Upper lobe of right lung (tissue), 1 donor: ENCODE measurements around the gene CD93. TPM values are rescaled to one million over a fixed set of nuclear protein-coding genes. Genes with fewer than 3 reads are reported as not detected.

Experiments
- ATAC-seq: fragments of 200-7000 bp; cut with Tn5 transposase; one replicate; pipeline ENCODE4 v1.9.1; 2020; ENCODE audit warnings: mild to moderate bottlenecking, moderate library complexity
- DNase-seq: peaks from one replicate; pipeline ENCODE4 v3.0.0-alpha.2; 2020
- H3K27ac ChIP-seq: fragments of 200-600 bp; one replicate; pipeline ENCODE4 v1.8.0; 2022
- H3K27me3 ChIP-seq: fragments of 200-600 bp; one replicate; pipeline ENCODE4 v1.8.0; 2022; ENCODE audit warnings: mild to moderate bottlenecking
- H3K36me3 ChIP-seq: fragments of 200-600 bp; one replicate; pipeline ENCODE4 v1.8.0; 2022
- H3K4me1 ChIP-seq: fragments of 200-600 bp; one replicate; pipeline ENCODE4 v1.8.0; 2022
- H3K4me3 ChIP-seq: fragments of 200-600 bp; one replicate; pipeline ENCODE4 v1.8.0; 2022; ENCODE audit warnings: mild to moderate bottlenecking
- H3K9me3 ChIP-seq: fragments of 200-600 bp; one replicate; pipeline ENCODE4 v1.8.0; 2022
- intact Hi-C: fragments of 100-400 bp; cut with DNase I; formaldehyde crosslinking; loops from one replicate; pipeline ENCODE4 v1.11.0; 2022
- total RNA-seq: library from RNA; stranded (reverse); fragmentation: NEBNext Ultra II Directional; extraction: Animal tissue kit (Norgen Biotek cat#: 25700); gene quantifications from one replicate; pipeline ENCODE4 v1.2.1, GENCODE V29; 2021
- TF ChIP-seq, protein P1 (sequence below): fragments of 200-600 bp; IDR thresholded peaks from one replicate; pipeline ENCODE4 v1.8.0; 2022; ENCODE audit warnings: antibody characterized with exemption
- donor health status: DM: no; HTN: yes; CAD: no; lungs with severe emphysema.

CD93 gene
- total RNA-seq, 1 donor from 2014 or later = 160 TPM

DNA sequence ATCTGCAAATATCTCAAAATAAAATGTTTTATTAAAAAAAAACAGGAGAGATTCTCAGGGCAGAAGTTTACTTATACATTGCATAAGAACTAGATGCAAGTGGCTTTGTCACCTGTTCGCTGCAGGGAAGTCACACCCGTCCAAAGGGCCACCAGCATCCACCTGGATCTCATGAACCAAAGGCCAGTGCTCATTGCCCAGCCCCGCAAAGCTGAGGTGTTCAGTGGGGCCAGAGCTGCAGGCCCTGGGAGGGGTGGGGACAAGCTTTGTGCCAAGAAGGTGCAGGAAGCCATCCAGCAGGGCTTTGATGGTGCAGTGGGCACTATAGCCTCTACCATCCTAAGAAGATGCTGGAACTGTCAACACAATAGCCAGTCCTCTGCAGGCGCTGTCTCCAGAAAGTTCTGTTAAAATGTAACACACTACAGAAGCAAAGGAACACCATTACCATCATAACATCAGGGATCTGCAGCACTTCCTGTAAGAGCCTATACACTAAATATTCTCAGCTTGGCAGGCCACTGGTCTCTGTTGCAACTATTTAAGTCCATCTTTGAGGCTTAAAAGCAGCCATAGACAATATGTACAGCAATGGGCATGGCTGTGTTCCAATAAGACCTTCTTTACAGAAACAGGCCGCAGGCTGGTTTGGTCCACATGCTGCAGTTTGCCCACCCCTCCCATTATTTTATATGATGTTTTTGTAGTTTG, 15.7 kb upstream of the CD93 start:
- intact Hi-C loops = no loop called here
- Histone ChIP-seq H3K4me3 (no peak overlapping the region), H3K36me3 (no peaks in the 10 kb centered on the region), H3K27me3 (no peaks in the 10 kb centered on the region), H3K27ac (no peak overlapping the region), H3K4me1 (peaks cover 36% of the 10 kb centered on the region), H3K9me3 (no peaks in the 10 kb centered on the region)
- TF ChIP-seq, protein P1, sequence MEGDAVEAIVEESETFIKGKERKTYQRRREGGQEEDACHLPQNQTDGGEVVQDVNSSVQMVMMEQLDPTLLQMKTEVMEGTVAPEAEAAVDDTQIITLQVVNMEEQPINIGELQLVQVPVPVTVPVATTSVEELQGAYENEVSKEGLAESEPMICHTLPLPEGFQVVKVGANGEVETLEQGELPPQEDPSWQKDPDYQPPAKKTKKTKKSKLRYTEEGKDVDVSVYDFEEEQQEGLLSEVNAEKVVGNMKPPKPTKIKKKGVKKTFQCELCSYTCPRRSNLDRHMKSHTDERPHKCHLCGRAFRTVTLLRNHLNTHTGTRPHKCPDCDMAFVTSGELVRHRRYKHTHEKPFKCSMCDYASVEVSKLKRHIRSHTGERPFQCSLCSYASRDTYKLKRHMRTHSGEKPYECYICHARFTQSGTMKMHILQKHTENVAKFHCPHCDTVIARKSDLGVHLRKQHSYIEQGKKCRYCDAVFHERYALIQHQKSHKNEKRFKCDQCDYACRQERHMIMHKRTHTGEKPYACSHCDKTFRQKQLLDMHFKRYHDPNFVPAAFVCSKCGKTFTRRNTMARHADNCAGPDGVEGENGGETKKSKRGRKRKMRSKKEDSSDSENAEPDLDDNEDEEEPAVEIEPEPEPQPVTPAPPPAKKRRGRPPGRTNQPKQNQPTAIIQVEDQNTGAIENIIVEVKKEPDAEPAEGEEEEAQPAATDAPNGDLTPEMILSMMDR = no peak
- no peak for ATAC-seq
- no peak for DNase-seq

DNA sequence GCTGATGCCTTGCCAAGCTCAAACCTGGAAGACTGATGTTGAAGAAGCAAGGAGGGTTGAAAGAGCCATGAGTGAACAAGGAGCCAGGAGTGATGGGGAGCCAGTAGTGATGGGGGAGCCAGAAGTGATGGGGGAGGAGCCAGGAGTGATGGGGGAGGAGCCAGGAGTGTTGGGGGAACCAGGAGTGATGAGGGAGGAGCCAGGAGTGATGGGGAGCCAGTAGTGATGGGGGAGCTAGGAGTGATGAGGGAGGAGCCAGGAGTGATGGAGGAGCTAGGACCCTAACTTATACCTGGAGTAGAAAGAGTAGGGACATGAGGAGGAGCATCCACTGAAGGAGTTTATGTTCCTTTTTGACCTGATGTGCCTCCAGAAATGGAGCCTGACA, 14.6 kb upstream of the CD93 start:
- no peaks in the 10 kb centered on the region for H3K9me3 ChIP-seq
- H3K27me3 ChIP-seq = no peaks in the 10 kb centered on the region
- intact Hi-C loops = no loop called here
- ATAC-seq (no peak), DNase-seq (no peak)
- H3K4me1 ChIP-seq = peaks cover 24% of the 10 kb centered on the region
- no peak overlapping the region for H3K27ac ChIP-seq
- no peak overlapping the region for H3K4me3 ChIP-seq
- TF ChIP-seq, protein P1 = no peak
- H3K36me3 ChIP-seq = no peaks in the 10 kb centered on the region

DNA sequence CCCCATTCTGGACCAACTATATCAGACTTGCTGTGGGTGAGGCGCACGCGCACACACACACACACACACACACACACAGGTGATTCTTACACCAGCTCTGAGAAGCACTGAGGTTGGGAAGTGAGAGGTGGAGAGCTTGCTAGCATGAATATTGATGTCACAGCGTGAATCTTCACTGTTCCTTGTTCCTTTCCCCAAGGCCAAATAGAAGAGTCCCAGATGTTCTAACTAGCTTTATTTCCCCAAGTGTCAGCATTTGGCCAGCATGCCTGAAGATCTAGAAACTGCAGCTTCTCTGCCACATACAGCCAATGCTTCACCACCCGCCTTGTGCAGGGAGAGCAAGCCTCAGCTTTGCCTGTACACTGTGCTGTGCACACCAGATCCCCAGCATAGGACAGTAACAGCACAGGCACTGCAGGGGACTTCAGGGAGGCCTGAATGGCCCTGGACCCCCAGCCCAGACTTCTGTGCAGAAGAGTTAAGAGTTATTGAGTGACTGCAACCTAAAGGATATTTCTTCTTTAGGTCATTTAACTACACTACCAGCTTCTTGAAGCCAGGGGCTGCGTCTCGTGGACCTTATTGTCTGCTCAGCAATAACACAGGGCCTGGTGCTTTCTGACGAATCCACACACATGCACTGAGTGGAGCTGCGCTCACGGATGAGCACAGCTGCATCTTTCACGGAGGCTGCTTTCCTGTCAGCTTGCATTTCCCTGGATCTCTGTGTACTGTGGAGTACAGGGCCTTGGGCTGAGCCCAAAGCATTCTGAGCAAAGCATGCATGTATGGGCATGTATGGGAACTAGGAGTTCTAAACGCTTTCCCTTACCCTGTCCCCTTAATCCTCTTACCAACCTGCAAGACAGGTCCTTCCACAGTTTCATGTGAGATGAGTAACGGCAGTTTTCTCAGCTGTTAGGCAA, 13.9 kb upstream of the CD93 start:
- ATAC-seq (no peak), DNase-seq (no peak)
- Histone ChIP-seq H3K4me3 (no peak overlapping the region), H3K27ac (no peak overlapping the region), H3K27me3 (no peaks in the 10 kb centered on the region), H3K36me3 (no peaks in the 10 kb centered on the region), H3K9me3 (no peaks in the 10 kb centered on the region), H3K4me1 (peaks cover 23% of the 10 kb centered on the region)
- TF ChIP-seq, protein P1 = no peak
- intact Hi-C loops = no loop called here

DNA sequence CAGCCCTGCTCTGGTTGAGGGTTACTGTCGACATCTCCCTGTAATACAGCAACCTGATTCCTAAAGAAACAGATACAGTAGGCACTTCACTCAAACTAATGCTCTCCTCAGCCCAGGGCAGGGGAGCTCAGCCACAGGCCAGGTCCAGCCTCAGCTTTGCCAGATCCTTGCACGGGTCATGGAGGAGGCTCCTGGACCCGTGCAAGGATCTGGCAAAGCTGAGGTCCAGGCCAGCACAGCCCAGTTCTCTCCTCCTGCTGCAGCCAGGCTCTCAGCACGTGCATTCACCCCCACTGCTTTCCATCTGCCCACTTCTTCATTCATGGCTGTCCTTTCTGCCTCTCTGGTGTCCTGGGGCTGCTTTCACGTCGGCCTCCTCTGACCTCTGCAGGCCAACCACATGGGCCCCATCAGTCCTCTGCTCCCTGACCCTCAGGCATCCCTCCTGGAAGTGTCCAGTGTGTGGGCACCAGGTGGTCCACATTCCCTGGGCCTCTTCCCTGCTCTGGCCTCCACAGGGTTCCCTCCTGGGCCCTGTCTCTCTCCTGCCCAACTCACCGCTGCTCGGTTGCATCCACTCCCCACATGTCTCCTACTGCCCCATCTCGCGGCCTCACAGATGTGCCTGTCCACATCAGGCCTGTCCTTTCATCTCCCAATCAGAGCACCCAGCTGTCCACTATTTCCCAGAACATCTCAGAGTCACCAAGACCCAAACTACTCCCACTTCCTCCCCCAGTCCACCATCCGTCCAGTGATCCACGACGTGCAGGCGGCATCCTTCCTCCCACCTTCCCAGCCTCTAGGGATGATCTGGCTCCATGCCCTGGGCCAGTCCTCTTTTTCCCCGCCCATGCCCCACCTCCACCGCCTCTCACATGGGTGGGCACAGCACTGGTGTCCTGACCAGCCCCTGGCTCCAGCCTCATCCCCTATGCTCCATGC, 11.8 kb upstream of the CD93 start:
- intact Hi-C loops = no loop called here
- Histone ChIP-seq H3K36me3 (no peaks in the 10 kb centered on the region), H3K27me3 (no peaks in the 10 kb centered on the region), H3K9me3 (no peaks in the 10 kb centered on the region), H3K4me1 (peaks cover 13% of the 10 kb centered on the region), H3K4me3 (no peak overlapping the region), H3K27ac (no peak overlapping the region)
- no peak for DNase-seq
- TF ChIP-seq, protein P1 = no peak
- peak; percentile 39 for ATAC-seq

DNA sequence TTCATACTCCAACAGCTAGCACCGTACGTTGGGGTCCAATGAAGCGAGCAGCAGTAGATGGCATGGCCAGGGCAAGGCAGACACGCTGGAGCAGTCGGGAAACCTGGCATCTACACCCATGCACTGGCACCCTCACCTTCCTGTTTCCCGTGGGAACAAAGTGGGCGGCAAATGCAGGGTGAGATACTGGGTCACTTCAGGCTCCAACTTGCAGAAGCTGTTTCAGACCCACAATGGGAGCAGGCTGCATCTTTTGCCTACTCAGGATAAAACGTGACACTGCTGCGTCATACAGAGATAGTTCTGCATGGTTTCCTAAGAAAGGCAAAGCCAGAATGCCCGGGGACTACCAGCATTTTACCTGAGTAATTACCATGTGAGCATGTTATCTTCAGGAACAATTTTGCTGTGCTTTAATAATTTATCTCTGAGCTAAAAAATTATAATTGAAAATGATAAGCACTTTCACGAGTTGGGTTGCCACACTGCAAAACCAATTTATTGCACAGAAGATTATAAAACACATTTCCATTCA, 10.9 kb upstream of the CD93 start:
- Histone ChIP-seq H3K9me3 (no peaks in the 10 kb centered on the region), H3K27me3 (no peaks in the 10 kb centered on the region), H3K4me3 (no peak overlapping the region), H3K27ac (no peak overlapping the region), H3K36me3 (no peaks in the 10 kb centered on the region), H3K4me1 (peaks cover 15% of the 10 kb centered on the region)
- intact Hi-C loops = no loop called here
- ATAC-seq (no peak), DNase-seq (no peak)
- TF ChIP-seq, protein P1 = no peak
